SU-DHL-6 (cell line): ENCODE data around the gene TFE3.

ENCODE experiments used
- EZH2phosphoT487 ChIP-seq: fragments of 200-600 bp; sonication (generic), shearing (Covaris generic); conservative IDR thresholded peaks from 2 replicates; pipeline ENCODE4 v1.6.1; 2018; ENCODE audit warnings: mild to moderate bottlenecking, antibody characterized with exemption, low read length, moderate library complexity, mixed read lengths
- TF ChIP-seq, protein P1 (sequence below): fragments of 200-600 bp; sonication (generic); IDR thresholded peaks from one replicate; pipeline ENCODE4 v1.5.1; 2017; ENCODE audit warnings: antibody characterized with exemption, mild to moderate bottlenecking, low read length, moderate library complexity; ENCODE audit not compliant: insufficient read depth, poor library complexity, severe bottlenecking

DNA sequence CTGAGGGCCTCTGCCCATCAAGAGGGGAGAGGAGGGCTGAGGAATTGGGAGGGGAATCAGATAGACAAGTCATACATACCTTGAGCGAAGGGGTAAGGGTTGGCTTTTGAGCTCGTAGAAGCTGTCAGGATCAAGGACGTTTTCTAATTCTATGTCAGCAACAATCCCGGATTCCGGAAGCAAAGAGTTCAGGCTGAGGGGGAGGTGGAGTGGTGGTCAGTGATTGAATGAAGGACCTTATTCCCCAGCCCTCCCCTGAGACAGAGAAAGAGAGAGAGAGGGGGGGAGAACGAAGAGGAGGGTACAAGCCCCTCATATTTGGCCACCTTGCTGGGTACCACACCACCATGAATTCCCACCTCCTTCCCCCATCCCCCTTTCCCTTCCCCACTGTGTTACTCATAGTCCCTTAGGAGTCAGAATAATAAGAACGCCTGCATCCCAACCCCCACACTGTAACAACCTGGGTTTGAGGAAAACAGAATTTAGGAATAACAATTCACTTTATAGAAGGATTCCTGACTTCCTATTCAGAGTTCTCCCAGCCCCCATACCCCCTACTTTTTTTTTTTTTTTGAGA is 2.7 kb downstream of the TFE3 start:
- TF ChIP-seq, protein P1, sequence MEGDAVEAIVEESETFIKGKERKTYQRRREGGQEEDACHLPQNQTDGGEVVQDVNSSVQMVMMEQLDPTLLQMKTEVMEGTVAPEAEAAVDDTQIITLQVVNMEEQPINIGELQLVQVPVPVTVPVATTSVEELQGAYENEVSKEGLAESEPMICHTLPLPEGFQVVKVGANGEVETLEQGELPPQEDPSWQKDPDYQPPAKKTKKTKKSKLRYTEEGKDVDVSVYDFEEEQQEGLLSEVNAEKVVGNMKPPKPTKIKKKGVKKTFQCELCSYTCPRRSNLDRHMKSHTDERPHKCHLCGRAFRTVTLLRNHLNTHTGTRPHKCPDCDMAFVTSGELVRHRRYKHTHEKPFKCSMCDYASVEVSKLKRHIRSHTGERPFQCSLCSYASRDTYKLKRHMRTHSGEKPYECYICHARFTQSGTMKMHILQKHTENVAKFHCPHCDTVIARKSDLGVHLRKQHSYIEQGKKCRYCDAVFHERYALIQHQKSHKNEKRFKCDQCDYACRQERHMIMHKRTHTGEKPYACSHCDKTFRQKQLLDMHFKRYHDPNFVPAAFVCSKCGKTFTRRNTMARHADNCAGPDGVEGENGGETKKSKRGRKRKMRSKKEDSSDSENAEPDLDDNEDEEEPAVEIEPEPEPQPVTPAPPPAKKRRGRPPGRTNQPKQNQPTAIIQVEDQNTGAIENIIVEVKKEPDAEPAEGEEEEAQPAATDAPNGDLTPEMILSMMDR: no peak
- TF ChIP-seq EZH2phosphoT487: no peak
